GM18870 (cell line): Measurements from ENCODE around the gene DDB1.

Experiments used
- ATAC-seq: cut with Tn5 transposase; IDR thresholded peaks from one replicate; pipeline ENCODE4 v1.9.1; 2021; ENCODE audit warnings: moderate library complexity; ENCODE audit not compliant: unreplicated experiment

DDB1 gene

DNA sequence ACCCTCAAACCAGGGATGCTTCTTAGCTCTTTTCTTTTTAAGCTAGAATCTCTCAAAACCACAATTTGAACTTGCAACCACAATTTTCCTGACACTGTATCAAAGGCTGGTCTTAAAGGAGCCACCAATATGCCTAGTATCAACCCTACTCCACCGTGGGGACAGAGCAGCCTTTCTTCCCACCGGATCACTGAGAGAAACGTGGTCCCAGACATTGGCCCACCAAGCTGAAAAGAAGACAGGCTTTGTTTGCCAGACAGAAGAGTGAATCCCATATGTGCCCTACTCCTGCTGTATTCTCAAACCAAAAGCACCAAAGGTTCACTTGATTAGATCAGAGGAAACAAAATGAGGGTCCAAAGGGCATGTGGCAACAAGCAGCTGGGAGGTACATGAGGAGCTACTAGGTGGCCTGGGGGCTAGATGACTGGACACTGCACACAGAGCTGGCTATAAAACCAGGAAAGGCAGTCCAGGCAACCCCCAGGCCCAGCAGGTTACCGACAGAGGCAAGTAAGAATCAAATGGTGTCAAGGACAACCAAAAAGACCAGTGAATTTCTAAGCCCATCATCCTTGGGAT lies 34.2 kb downstream of the DDB1 start:
- no peak for ATAC-seq

DNA sequence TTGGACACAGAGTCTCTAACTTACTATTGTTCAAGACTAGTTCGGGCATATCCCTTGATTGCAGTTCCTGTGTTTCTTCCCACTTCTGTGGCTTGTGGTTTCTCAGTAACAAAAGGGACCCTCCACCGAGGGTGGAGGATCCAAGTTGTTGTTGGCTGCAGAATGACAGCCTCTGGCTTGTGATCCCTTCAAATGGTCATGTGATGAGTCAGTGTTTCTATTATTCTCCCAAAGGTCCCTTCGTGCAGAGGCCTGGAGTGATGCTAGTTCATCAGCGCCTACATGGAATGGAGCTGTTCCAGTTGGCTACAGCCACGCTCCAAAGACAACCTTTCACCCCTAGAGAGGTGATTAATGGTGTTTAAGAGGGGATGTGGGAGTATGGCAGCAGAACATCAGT lies 35.2 kb downstream of the DDB1 start:
- no peak for ATAC-seq

DNA sequence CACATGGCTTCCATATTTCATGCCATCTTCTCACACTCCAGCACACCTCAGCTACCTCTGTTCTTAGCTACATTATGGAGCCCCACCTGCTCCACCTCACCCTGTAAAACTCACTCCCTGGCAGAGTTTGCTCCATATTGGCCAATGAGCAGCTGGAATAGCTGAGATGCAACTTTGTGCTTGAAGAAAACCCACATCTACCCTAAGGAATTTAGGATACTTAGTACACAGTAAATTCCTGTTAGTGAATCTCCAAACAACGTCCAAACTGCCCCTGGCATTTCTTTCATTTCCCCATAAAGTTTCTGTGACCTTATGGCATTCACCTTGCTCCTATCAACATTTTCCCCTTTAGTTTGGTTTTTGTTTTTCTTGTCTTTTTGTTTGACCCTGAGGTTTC lies 35.6 kb downstream of the DDB1 start:
- no peak for ATAC-seq

DNA sequence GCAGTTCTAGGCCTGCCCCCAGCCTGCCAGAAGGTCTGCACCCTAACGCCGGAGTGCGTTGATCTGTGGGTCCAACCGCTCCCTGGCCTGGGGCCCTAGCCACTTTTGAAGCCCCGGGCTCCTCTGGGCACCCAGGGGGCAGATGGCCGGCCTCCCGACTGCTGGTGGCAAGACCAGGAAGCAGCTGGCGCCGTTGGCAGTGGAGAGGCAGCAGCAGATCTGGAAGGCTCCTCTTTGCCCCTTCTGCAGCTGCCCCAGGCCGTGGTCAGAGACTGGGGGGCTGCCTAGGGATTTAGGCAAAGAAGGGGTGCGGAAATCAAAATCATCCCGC lies 37.3 kb downstream of the DDB1 start:
- no peak for ATAC-seq

DNA sequence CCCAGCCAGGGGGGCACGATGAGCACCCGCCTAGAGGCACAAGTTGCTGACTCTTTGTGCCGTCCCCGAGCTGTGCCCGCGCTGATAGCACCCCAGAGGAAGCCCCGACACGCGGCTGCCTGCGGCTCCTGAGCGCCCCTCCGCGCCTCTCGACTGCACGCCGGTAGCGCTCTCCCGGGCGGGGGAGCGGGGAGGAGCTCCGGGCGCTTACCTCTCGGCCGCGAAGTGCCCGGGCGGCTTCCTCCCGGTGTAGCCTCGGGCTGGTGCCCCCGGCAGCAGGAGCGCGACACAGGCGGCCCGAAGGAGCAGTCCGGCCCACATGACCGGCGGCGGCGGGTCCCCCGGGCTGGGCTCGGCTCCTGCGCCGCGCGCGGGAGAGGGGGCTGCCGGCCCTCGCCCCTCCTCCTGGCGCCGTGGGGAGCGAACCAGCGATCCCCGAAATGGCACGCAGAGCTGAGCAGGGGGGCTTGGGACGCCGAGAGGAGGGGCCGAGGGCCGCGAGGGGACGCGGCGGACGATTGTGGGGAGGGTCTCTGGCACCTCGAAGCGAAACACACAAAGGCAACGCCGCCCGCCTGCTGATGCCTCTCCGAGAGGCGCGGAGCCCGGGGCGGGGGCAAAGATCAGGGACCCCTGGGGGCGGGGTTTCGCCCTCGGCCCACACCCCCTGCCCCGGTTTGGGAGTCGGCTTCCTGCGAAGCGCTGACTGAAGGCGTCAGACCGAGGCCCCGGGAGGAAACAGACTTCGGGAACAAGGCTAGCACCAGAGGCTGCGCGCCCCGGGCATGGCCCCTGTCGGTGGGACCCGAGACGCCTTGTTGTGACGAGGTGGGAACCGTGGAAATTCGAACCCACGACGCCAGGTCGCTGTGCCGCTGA lies 37.9 kb downstream of the DDB1 start, which contains the start of gene VWCE:
VWCE (minus strand) TSS at position 600 of the 879 bp plus-strand sequence; CDS start at position 321, 279 bp downstream.
- no peak for ATAC-seq

DNA sequence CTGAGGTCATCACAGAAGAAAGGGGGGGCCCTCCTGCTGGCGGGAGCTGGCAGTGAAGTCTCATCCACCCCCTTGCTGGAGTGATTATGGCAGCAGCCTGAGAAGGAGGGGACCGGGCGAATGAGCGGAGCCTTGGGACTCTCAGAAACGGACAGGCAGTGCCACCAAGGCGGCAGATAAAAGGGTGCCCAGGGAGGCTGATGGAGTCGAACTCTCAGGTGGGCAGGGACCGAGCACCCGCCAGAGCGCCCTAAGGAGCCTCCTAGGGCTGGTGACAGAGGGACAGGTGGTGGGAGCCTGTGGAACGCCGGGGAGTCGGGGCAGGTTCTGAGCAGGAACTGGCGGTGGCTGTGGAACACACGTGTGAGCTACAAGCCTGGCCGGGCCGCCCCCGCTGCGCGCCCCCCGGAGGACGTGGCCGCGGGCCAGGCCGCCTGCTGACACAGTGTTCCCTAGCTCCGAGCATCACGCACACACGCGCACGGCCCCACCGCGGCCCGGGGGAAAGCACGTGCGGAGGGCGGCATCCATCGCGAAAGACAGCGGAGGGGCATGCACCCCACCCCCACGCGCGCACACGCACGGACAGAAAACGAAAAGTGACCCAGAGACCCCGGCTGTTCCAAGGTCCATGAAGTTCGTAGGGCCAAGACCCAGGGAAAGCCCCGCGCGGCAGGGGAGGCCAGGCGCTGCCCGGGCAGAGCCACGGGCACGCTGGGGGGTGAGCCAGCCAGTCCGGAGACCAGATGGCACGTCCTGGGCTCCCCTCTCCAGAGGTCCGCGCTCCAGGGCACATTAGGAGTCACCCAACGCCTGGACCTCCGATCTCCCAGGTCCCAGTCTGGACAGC lies 38.8 kb downstream of the DDB1 start:
- no peak for ATAC-seq

DNA sequence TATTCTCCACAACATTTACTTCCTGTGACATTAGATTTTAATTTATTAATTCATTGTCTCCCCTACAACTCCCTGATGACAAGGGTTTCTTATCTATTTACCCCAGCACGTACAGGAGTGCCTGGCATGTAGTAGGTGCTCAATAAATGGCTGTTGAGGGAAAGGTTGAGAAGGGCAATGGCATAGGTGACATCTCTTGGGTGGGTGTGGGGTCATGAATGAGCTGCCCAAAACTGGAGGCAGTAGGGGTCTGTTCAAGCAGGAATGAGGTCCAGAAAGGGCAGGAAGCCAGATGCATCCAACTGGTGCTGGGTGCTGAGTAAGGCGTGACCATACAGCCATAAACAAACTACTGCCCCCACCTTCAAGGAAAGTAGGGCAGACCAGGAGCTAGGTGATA lies 40.5 kb downstream of the DDB1 start:
- no peak for ATAC-seq

DNA sequence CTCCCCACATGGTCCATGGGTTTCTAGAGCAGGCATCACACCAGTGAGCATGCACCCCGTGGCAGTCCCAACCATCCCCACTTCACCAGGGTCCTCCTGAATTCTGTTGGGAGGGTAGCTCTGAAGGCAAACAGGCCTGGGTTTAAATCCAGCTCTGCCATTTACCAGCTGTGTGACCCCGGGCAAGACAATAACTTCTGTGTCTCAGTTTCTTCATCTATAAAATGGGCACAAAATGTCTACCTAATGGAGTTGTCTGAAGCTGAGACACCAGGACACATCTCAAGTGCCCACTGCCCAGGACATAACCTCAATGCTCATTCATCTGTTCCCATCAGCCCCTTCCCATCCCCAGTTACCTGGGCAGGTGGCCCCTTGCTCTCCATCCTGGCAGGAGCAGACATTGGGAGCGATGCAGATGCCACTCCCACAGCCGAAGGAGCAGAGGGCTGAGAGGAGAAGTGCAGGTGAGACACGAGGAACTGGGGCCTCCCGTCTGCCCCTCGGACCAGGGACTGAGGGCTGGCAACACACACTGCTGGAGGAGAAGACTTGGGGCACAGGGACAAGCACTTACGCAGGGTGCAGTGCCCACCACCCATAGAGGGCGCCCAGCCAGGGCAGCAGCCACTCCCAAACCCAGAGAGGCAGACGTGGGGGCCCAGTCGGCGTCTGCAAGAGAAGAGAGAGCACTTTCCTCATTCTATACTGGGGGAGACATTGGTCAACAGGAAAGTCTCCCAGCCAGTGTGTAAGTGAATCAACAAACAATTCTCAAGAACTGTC lies 41.8 kb downstream of the DDB1 start:
- no peak for ATAC-seq

DNA sequence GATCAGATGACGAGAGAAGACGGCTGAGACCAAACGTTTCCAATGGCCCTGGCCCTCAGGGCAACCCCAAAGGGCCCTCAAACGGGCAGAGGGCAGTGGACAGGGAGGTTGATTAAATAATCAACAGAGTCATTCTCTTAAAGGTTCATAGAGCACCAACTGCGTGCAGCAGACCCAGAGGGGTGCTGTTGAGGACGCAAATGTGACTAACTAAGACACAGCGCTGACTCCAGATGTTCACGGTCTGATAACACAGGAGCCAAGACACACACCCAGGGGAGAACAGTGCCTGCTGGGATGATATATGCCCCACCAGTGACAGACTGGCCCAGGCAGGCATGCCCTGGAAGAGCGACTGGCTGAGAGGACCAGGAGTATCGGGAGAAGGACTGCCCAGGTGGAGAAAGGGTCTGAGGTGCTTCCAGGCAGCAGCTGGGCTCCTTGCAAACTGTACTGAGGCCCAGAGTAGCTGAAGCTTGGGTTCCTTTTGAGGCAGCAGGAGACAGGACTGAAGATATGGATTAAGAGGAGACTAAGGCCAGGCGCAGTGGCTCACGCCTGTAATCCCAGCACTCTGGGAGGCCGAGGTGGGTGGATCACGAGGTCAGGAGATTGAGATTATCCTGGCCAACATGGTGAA lies 45.4 kb downstream of the DDB1 start:
- ATAC-seq: no peak

DNA sequence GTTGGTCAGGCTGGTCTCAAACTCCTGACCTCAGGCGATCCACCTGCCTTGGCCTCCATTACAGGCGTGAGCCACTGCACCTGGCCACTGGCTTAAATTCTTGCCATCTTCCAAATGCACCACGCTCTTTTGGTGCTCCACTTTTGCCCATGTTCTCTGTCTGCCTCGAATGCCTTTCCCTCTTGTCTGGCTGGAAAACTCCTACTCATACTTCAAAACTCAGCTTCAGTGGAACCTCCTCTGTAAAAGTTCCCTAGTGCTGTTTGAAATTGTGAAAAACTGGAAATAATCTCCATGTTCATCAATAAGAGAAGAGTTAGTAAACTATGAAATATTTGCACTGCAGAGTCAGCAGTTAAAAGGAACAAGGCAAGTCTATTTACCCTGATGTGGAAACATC lies 49.3 kb downstream of the DDB1 start:
- ATAC-seq: no peak

DNA sequence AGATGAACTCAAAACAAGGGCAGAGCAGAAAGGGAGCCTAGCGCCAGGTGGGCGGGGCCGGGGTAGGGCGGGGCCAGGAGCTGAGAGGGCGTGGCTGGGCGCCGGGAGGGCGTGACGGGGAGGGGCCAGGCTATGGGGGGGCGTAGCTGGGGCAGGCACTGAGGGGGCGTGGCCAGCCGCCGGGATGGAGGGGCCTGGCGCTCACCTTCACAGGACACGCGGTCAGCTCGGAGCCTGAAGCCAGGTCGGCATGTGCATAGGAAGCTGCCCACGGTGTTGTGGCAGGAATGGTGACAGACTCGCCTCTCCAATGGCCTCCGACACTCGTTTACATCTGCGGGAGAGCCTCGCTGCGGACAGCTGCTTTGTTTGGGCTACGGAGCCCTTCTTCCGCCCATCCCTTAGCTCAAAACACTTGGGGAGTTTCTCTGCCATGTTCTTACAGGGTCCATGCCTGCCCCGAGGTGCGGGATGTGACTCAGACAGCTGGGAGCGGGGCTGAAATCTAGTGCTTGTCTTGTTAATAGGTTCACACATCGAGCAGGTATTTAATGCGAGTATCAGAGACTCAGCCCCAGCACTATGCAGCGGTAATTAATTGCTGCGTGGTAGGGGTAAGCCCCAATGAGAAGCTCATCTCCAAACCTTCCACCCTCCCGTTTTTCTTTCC lies 51.2 kb downstream of the DDB1 start:
- no peak for ATAC-seq

DNA sequence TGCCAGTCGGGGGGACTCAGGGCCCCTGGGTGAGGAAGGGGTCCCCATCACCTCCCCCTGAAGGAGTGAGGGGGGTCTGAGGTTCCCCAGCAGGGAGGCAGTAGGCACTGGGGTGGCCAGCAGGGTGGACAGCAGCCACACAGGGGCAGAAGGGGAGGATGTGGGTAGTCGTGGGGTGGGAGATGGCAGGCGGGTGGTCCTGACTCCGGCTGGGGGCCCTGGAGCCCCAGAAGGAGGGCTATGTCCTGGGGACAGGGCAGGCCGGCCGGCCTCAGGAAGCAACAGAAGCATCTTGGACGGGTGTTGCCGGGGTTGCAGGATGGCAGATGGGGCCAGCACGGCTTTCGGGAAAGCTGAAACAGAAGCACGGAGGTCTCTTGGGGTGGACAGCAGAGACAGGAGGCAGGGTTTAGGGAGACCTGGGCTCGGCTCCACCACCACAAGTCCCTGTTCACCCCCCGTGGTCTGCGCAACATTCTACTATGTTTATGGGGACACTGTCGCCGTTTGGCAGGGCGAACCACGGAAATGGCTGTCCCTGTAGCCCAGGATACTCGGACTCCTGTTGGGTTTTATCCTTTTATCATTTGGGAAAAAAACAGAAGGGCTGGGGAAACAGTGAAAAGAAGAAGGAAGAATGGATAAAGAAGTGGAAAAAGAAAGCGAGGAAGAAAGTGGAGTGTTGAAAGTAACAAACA lies 51.9 kb downstream of the DDB1 start:
- ATAC-seq: no peak

DNA sequence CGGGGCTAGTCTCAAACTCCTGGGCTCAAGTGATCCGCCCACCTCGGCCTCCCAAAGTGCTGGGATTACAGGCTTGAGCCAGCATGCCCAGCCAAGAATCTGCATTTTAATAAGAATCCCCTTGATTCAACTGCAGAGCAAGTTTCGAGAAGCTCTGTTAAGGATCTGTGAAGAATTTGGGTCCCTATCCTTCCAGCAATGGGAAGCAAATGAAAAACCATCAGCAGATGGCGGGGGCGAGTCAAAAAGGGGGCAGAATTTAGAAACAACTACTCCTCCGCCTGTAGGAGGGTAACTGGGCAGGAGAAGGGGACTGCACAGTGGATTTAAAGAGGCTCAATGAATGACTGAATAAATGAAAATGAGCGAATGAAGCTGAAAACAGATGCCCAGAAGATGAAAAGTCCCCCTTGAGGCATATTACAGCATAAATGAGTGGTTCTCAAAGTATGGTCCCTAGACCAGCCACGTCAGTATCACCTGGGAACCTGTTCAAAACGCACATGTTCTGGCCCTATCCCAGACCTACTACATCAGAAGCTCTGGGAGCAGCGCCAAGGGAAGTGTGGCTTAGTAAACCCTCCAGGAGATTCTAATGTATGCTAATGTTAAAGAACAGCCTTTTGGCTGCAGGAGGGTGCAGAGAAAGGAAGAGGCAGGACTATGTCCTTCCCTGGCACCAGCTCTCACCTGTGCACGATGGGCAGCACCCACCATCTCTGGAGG lies 52.8 kb downstream of the DDB1 start:
- ATAC-seq: no peak

DNA sequence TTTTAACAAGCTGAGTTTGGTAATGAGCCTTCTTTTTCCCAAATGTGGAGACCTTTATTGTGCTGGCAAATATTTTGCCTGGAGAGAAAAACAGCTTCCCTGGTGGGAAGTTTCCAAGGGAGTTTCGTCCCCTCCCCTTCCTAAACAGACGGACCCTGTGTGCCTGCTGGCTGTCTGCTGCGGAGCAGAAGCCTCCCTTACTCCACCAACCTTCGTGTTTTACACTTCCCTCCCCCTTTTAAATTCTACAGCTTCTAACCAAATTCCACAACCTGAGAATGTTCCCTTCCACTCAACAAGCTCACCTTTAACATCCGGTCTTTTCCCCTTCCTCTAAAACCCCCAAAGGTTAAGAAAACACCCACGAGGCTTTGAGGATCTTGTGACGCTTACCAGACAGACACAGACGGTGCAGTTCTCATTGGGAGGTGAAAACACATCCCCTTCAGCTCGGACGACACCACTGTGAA lies 54.9 kb downstream of the DDB1 start:
- no peak for ATAC-seq

DNA sequence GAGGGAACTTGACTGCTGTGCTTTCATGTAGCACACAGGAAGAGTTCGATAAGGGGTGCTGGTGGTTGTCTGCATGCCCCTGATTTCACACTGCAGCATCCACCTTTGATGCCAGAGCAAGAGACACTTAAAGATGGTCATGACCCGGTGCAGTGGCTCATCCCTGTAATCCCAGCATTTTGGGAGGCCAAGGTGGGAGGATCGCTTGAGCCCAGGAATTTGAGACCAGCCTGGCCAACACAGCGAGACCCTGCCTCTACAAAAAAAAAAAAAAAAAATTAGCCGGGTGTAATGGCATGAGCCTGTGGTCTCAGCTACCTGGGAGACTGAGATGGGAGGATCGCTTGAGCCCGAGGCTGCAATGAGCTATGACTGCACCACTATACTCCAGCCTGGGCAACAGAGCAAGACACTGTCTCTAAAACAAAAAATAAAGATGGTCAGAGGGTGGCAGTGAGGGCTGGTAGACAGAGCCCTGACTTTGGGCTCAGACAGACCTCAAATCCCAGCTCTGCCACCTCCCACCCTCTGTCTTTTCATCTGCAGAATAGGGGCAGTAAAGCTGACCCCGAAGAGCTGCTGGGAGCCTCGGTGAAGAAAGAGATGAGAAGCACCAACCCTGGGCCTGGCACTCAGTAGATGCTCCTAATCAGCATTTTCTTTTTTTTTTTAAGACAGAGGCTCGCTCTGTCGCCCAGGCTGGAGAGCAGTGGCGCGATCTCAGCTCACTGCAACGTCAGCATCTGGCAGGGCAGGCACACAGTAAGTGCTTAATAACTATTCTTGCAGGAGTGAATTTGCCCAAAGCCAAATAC lies 55.5 kb downstream of the DDB1 start:
- ATAC-seq: no peak

DNA sequence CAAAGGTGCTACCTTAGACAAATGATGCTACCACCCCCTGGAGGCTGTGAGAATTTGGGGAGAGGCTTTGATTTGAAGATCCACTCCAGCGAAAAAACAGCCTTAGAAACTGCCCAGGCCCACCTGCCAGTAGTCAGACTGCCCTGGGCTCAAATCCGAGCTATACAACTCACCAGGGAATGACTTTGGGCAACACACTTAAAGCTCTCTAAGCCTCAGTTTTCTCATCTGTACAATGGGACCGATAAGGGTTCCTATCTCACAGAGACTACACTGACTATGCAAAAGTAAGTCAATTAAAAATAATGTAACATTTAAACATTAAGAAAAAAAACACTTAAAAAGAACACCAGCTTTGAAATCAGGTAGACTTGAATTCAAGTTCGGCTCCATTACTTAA lies 57.7 kb downstream of the DDB1 start:
- ATAC-seq: no peak

DNA sequence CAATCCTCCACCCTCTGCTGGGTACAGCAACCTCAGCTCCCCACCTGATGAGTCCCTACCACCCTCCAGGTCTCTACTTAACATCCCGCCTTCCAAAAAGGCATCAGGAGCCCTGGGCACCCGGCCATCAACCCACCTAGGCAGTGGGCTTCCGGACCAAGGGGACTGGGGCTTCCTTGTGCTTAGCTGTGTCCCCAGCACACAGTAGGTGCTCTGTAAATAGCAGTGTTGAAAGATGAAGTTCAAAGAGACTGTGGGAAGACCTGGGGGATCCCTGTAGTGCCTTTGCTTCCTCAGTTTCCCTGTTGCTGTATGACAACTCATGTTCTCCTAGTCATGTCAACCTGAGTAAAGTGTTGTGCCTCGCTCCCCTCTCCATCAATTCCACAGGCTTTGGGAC lies 58.8 kb downstream of the DDB1 start:
- ATAC-seq: no peak
